Kidney epithelial cell (primary cell): Measurements from ENCODE around the gene MCFD2. TPM values are rescaled to one million over a fixed set of nuclear protein-coding genes. Genes with fewer than 3 reads are reported as not detected.

ENCODE experiments used
- DNase-seq: peaks from one replicate; pipeline ENCODE4 v3.0.0-alpha.2; 2010; ENCODE audit warnings: low read depth
- H3K27me3 ChIP-seq: 2 replicates; pipeline ENCODE4 v1.6.0; 2011; ENCODE audit warnings: low read length; ENCODE audit not compliant: control insufficient read depth, insufficient read depth
- H3K36me3 ChIP-seq: 2 replicates; pipeline ENCODE4 v1.5.1; 2011; ENCODE audit warnings: low read length; ENCODE audit not compliant: control insufficient read depth, insufficient read depth
- H3K4me3 ChIP-seq: 2 replicates; pipeline ENCODE4 v1.5.1; 2011; ENCODE audit warnings: low read depth, mild to moderate bottlenecking, control low read depth, low read length
- CTCF ChIP-seq: IDR thresholded peaks from 2 replicates; pipeline ENCODE4 v1.5.1; 2011; ENCODE audit warnings: mild to moderate bottlenecking, moderate library complexity, low read length, control low read depth, inconsistent platforms; ENCODE audit not compliant: insufficient read depth, poor library complexity, severe bottlenecking
- total RNA-seq: library from RNA; depleted of rRNA; stranded (reverse); fragments of >200 nt; gene quantifications from 2 replicates; pipeline ENCODE4 v1.2.3, GENCODE V29; 2015

MCFD2 gene
- total RNA-seq, 1 donor from 2014 or later, result 175 TPM

GRCh38 chr2:46902465-46902864, 13.1 kb downstream of the MCFD2 start:
- Histone ChIP-seq H3K27me3 (no peaks in the 10 kb centered on the region), H3K36me3 (no peaks in the 10 kb centered on the region), H3K4me3 (no peak overlapping the region)
- TF ChIP-seq CTCF, result no peak
- DNase-seq, result no peak

- TF ChIP-seq CTCF, result no peak
- DNase-seq, result no peak
- H3K36me3 ChIP-seq, result no peaks in the 10 kb centered on the region
- no peak overlapping the region for H3K4me3 ChIP-seq
- H3K27me3 ChIP-seq, result no peaks in the 10 kb centered on the region
Observed at GRCh38 chr2:46901611-46902010, 14.0 kb downstream of the MCFD2 start.

- Histone ChIP-seq H3K4me3 (no peak overlapping the region), H3K27me3 (no peaks in the 10 kb centered on the region), H3K36me3 (no peaks in the 10 kb centered on the region)
- TF ChIP-seq CTCF, result no peak
- no peak for DNase-seq
Observed at GRCh38 chr2:46900381-46900780, 15.2 kb downstream of the MCFD2 start.

- no peak for TF ChIP-seq CTCF
- Histone ChIP-seq H3K27me3 (no peaks in the 10 kb centered on the region), H3K4me3 (no peak overlapping the region), H3K36me3 (no peaks in the 10 kb centered on the region)
- no peak for DNase-seq
Observed at GRCh38 chr2:46899053-46899452, 16.6 kb downstream of the MCFD2 start.

- H3K4me3 ChIP-seq, result no peak overlapping the region
- no peak for DNase-seq
- no peaks in the 10 kb centered on the region for H3K27me3 ChIP-seq
- H3K36me3 ChIP-seq, result no peaks in the 10 kb centered on the region
- no peak for TF ChIP-seq CTCF
Observed at GRCh38 chr2:46898024-46898423, 17.6 kb downstream of the MCFD2 start.

- Histone ChIP-seq H3K4me3 (no peak overlapping the region), H3K36me3 (no peaks in the 10 kb centered on the region), H3K27me3 (no peaks in the 10 kb centered on the region)
- DNase-seq, result no peak
- no peak for TF ChIP-seq CTCF
Observed at GRCh38 chr2:46893269-46893939, 22.2 kb downstream of the MCFD2 start.
